H1 (cell line): ENCODE measurements around the gene PIK3CG. TPM values are rescaled to one million over a fixed set of nuclear protein-coding genes. Genes with fewer than 3 reads are reported as not detected.

Experiments used
- CTCF ChIA-PET: fragments of 300-600 bp; sonication (Branson Sonifier 250); formaldehyde crosslinking; loops from one replicate; lab custom pipeline; 2021; ENCODE audit not compliant: partially characterized antibody; lab: Charles Lee
- POLR2A ChIA-PET: fragments of 300-600 bp; sonication (Branson Sonifier 250); formaldehyde crosslinking; loops from one replicate; lab custom pipeline; 2021; ENCODE audit warnings: inconsistent platforms; ENCODE audit not compliant: partially characterized antibody; lab: Charles Lee
- DNase-seq, 2 experiments: peaks; one replicate each; pipeline versions ENCODE4 v3.0.0 to v3.0.0-alpha.2; 2010 to 2022; ENCODE audit warnings: low spot score in 2 of 2, low read depth in 1 of 2, mixed read lengths in 1 of 2
- FAIRE-seq: peaks from 2 replicates; lab custom pipeline; 2011; peaks lifted over from hg19 to GRCh38; lab: Jason Lieb, UNC
- H2AFZ ChIP-seq: 2 replicates; pipeline ENCODE4 v1.8.1; 2012; ENCODE audit warnings: low read length, inconsistent platforms
- H2AK5ac ChIP-seq: 2 replicates; pipeline ENCODE4 v1.6.1; 2013; ENCODE audit warnings: low read depth, low read length
- H2BK120ac ChIP-seq: replicated peaks from 2 replicates; pipeline ENCODE3; 2013; ENCODE audit warnings: low read depth, low read length, inconsistent platforms
- H2BK12ac ChIP-seq: 2 replicates; pipeline ENCODE4 v1.6.1; 2013; ENCODE audit warnings: low read depth, low read length
- H2BK15ac ChIP-seq: 2 replicates; pipeline ENCODE4 v1.6.1; 2013; ENCODE audit warnings: low read length
- H2BK20ac ChIP-seq: 2 replicates; pipeline ENCODE4 v1.6.1; 2013; ENCODE audit warnings: low read length
- H2BK5ac ChIP-seq: 2 replicates; pipeline ENCODE4 v1.6.1; 2013; ENCODE audit warnings: low read depth, low read length
- H3K14ac ChIP-seq: 2 replicates; pipeline ENCODE4 v1.6.1; 2013; ENCODE audit warnings: inconsistent platforms; ENCODE audit not compliant: insufficient read length
- H3K18ac ChIP-seq: 2 replicates; pipeline ENCODE4 v1.6.1; 2013; ENCODE audit warnings: low read length; ENCODE audit errors: extremely low read depth
- H3K23ac ChIP-seq: 2 replicates; pipeline ENCODE4 v1.6.1; 2013; ENCODE audit warnings: inconsistent platforms; ENCODE audit not compliant: insufficient read length
- H3K23me2 ChIP-seq: 2 replicates; pipeline ENCODE4 v1.6.1; 2013; ENCODE audit warnings: low read depth, low read length
- H3K27ac ChIP-seq: 2 replicates; pipeline ENCODE4 v1.6.1; 2011; ENCODE audit warnings: low read depth, low read length, inconsistent platforms
- H3K27me3 ChIP-seq, 4 experiments: replicated peaks in 1 of 4; 1 replicate in 1 of 4; 2 replicates in 3 of 4; pipeline versions ENCODE4 v1.6.1 to v1.8.1; 2011 to 2013; ENCODE audit warnings: low read length in 3 of 4, mild to moderate bottlenecking in 3 of 4, inconsistent platforms in 2 of 4, mixed read lengths in 2 of 4, moderate library complexity in 1 of 4; ENCODE audit not compliant: control insufficient read depth in 3 of 4, insufficient read depth in 3 of 4; ENCODE audit errors: extremely low read depth in 1 of 4
- H3K36me3 ChIP-seq, 4 experiments: 2 replicates each; pipeline versions ENCODE4 v1.6.1 to v1.8.1; 2011 to 2013; ENCODE audit warnings: mild to moderate bottlenecking in 4 of 4, low read length in 3 of 4, moderate library complexity in 2 of 4, control low read depth in 1 of 4, inconsistent platforms in 1 of 4; ENCODE audit not compliant: insufficient read depth in 4 of 4, control insufficient read depth in 2 of 4
- H3K4ac ChIP-seq: replicated peaks from 2 replicates; pipeline ENCODE3; 2013; ENCODE audit warnings: low read length, low read depth, mixed read lengths, inconsistent platforms; ENCODE audit not compliant: insufficient read length
- H3K4me1 ChIP-seq, 4 experiments: replicated peaks in 1 of 4; 1 replicate in 1 of 4; 2 replicates in 3 of 4; pipeline versions ENCODE4 v1.6.1 to v1.8.1; 2011 to 2013; ENCODE audit warnings: low read length in 3 of 4, inconsistent platforms in 2 of 4, mixed read lengths in 1 of 4; ENCODE audit not compliant: insufficient read depth in 4 of 4, control insufficient read depth in 3 of 4
- H3K4me2 ChIP-seq, 2 experiments: 2 replicates each; pipeline versions ENCODE4 v1.6.1 to v1.8.1; 2011 to 2013; ENCODE audit warnings: low read depth in 2 of 2, low read length in 2 of 2, control low read depth in 1 of 2, inconsistent platforms in 1 of 2, mild to moderate bottlenecking in 1 of 2; ENCODE audit not compliant: insufficient read depth in 1 of 2
- H3K4me3 ChIP-seq, 4 experiments: fragments of 200-600, 300-600 bp in 1 of 4; sonication (generic), shearing (Covaris generic), sonication (Bioruptor Twin) in 1 of 4; 2 replicates each; pipeline versions ENCODE4 v1.5.1 to v1.8.1; 2011 to 2016; ENCODE audit warnings: low read length in 4 of 4, low read depth in 3 of 4, control low read depth in 2 of 4, inconsistent platforms in 2 of 4, mild to moderate bottlenecking in 2 of 4, mixed read lengths in 1 of 4, moderate library complexity in 1 of 4; ENCODE audit not compliant: insufficient read depth in 2 of 4; ENCODE audit errors: extremely low read depth in 1 of 4
- H3K56ac ChIP-seq: replicated peaks from 2 replicates; pipeline ENCODE3; 2013; ENCODE audit warnings: low read depth, mild to moderate bottlenecking, mixed read lengths, low read length, inconsistent platforms; ENCODE audit not compliant: insufficient read length
- H3K79me1 ChIP-seq: 2 replicates; pipeline ENCODE4 v1.6.1; 2013; ENCODE audit warnings: low read depth, low read length, control low read depth
- H3K79me2 ChIP-seq, 2 experiments: 2 replicates each; pipeline versions ENCODE4 v1.6.1 to v1.8.1; 2012 to 2013; ENCODE audit warnings: low read length in 2 of 2, mild to moderate bottlenecking in 2 of 2, inconsistent platforms in 1 of 2; ENCODE audit not compliant: insufficient read depth in 2 of 2, control insufficient read depth in 1 of 2
- H3K9ac ChIP-seq, 4 experiments: replicated peaks in 1 of 4; 1 replicate in 1 of 4; 2 replicates in 3 of 4; pipeline versions ENCODE4 v1.6.1 to v1.8.1; 2011 to 2013; ENCODE audit warnings: low read depth in 3 of 4, low read length in 3 of 4, control low read depth in 2 of 4, mild to moderate bottlenecking in 2 of 4, moderate library complexity in 2 of 4, inconsistent platforms in 1 of 4; ENCODE audit errors: extremely low read depth in 1 of 4
- H3K9me3 ChIP-seq, 2 experiments: 2 replicates each; pipeline versions ENCODE4 v1.6.1 to v1.8.1; 2012 to 2013; ENCODE audit warnings: mild to moderate bottlenecking in 2 of 2, moderate library complexity in 2 of 2, control low read depth in 1 of 2, inconsistent platforms in 1 of 2, low read depth in 1 of 2, low read length in 1 of 2, mixed read lengths in 1 of 2; ENCODE audit not compliant: insufficient read depth in 2 of 2
- H4K20me1 ChIP-seq, 2 experiments: replicated peaks in 1 of 2; 2 replicates each; pipeline versions ENCODE3 to v1.8.1; 2011 to 2013; ENCODE audit warnings: inconsistent platforms in 2 of 2, low read length in 2 of 2, mild to moderate bottlenecking in 1 of 2; ENCODE audit not compliant: insufficient read depth in 2 of 2, control insufficient read depth in 1 of 2
- H4K5ac ChIP-seq: 2 replicates; pipeline ENCODE4 v1.6.1; 2013; ENCODE audit warnings: low read length, low read depth, mixed read lengths, inconsistent platforms; ENCODE audit not compliant: insufficient read length
- H4K8ac ChIP-seq: 2 replicates; pipeline ENCODE4 v1.8.0; 2013; ENCODE audit warnings: mild to moderate bottlenecking, moderate library complexity, low read length, inconsistent platforms; ENCODE audit not compliant: insufficient read depth; ENCODE audit errors: extremely low read depth
- H4K91ac ChIP-seq: replicated peaks from 2 replicates; pipeline ENCODE3; 2013; ENCODE audit warnings: low read length, mixed read lengths, inconsistent platforms; ENCODE audit not compliant: insufficient read length
- CTCF ChIP-seq, 3 experiments: IDR thresholded peaks; 1 replicate in 2 of 3; 2 replicates in 1 of 3; pipeline versions ENCODE4 v1.5.1 to v1.6.1; 2011; ENCODE audit warnings: low read length in 3 of 3, mild to moderate bottlenecking in 3 of 3, inconsistent platforms in 2 of 3, low read depth in 1 of 3, moderate library complexity in 1 of 3; ENCODE audit not compliant: insufficient read depth in 1 of 3; ENCODE audit errors: control extremely low read depth in 1 of 3
- RAD21 ChIP-seq, 2 experiments: IDR thresholded peaks in 1 of 2; conservative IDR thresholded peaks in 1 of 2; 2 replicates each; pipeline ENCODE4 v1.6.1; 2011; ENCODE audit warnings: low read depth in 2 of 2, low read length in 2 of 2, improper control_type of control experiment in 1 of 2, inconsistent platforms in 1 of 2, mild to moderate bottlenecking in 1 of 2, moderate library complexity in 1 of 2
- RBBP5 ChIP-seq: IDR thresholded peaks from 2 replicates; pipeline ENCODE4 v1.7.1; 2012; ENCODE audit warnings: low read depth, mild to moderate bottlenecking, inconsistent platforms, low read length, moderate library complexity, borderline replicate concordance
- whole genome bisulfite sequencing, 2 experiments: shearing (Covaris generic) in 1 of 2; methylation state at CpG; one replicate each; pipeline versions ENCODE4 v1.1.6 to v1.1.7; 2013 to 2015; ENCODE audit warnings: low lambda C conversion rate in 2 of 2, mixed read lengths in 2 of 2, inconsistent platforms in 1 of 2, low coverage in 1 of 2, missing lambda C conversion rate in 1 of 2; ENCODE audit not compliant: insufficient replicate concordance in 2 of 2, insufficient coverage in 1 of 2, insufficient read length in 1 of 2; ENCODE audit errors: extremely low coverage in 1 of 2, missing lambda C conversion rate in 1 of 2; 5-methylcytosine and 5-hydroxymethylcytosine counted together
- polyA plus RNA-seq, 7 experiments: library from polyadenylated mRNA; depleted of rRNA in 3 of 7; stranded (reverse) in 5 of 7; unstranded in 2 of 7; fragments of >200 nt in 5 of 7; fragments of 200-250 nt in 2 of 7; gene quantifications; 1 replicate in 5 of 7; 2 replicates in 1 of 7; 4 replicates in 1 of 7; pipeline versions ENCODE4 v1.2.1 to v1.2.3, GENCODE V29; 2011 to 2013; ENCODE audit warnings: missing spikeins in 2 of 7, mixed read lengths in 2 of 7
- total RNA-seq: library from RNA; stranded (reverse); fragmentation: NEBNext Ultra II Directional; extraction: Animal tissue kit (Norgen Biotek cat#: 25700); gene quantifications from 2 replicates; pipeline ENCODE4 v1.2.1, GENCODE V29; 2021

The PIK3CG gene
- total and polyA plus RNA-seq, 2 of the 8 experiments (the other 6 are each of a cell fraction or from before 2014, with no cell fraction given), result not detected

- H3K23ac ChIP-seq, result no peak overlapping the region
- no peaks in the 10 kb centered on the region for H4K20me1 ChIP-seq
- no peak overlapping the region for H2BK20ac ChIP-seq
- 82% methylated on average over 8 of the region's 8 CpGs; no CpG with 5 or more reads in 1 of the 2 experiments for WGBS, 2 experiments
- H3K79me2 ChIP-seq, result no peaks in the 10 kb centered on the region
- H2BK15ac ChIP-seq, result no peak overlapping the region
- H4K5ac ChIP-seq, result no peak overlapping the region
- DNase-seq (no peak), FAIRE-seq (peak; percentile 63)
- no peak overlapping the region for H2BK12ac ChIP-seq
- H4K91ac ChIP-seq, result no peak overlapping the region
- no peak overlapping the region for H2BK120ac ChIP-seq
- H3K23me2 ChIP-seq, result no peaks in the 10 kb centered on the region; the same call in 1 of the 2 replicates
- peak overlapping the region; percentile 19; the same call in 1 of the 2 replicates for H2AFZ ChIP-seq
- H2BK5ac ChIP-seq, result no peak overlapping the region
- CTCF ChIA-PET, result interaction anchor here (0.5 to 1.5 kb wide), 6 partner anchors 21 to 524 kb away, joined by 3 to 8 read pairs (median 3); no protein-coding TSS in a partner anchor
- H2AK5ac ChIP-seq, result no peak overlapping the region
- TF ChIP-seq RBBP5 (no peak), CTCF (IDR thresholded peaks at IDR 0.05; ENCODE audit: control extremely low read depth in 1 of 3, insufficient read depth in 1 of 3, low read depth in 1 of 3, low read length in 3 of 3) (peak in 2 of 3 experiments; percentile 41 to 47; a peak in 3 of 4 replicates), RAD21 (IDR thresholded peaks at IDR 0.05 in 1 of 2, conservative IDR thresholded peaks at IDR 0.05 in 1 of 2; ENCODE audit: low read depth in 2 of 2, low read length in 2 of 2) (peak; percentile 38 to 62)
- no peak overlapping the region for H3K4ac ChIP-seq
- no peak overlapping the region for H3K4me3 ChIP-seq
- no peaks in the 10 kb centered on the region for H3K9me3 ChIP-seq
- no peaks in the 10 kb centered on the region for H3K27me3 ChIP-seq
- no peak overlapping the region for H3K9ac ChIP-seq
- H3K36me3 ChIP-seq, result no peaks in the 10 kb centered on the region
- no peak overlapping the region for H3K18ac ChIP-seq
- H3K4me1 ChIP-seq, result peaks cover 0 to 3% (median under 1%) of the 10 kb centered on the region in 4 experiments; a peak in 1 of 7 replicates
- no peak overlapping the region for H3K14ac ChIP-seq
- no peaks in the 10 kb centered on the region for H3K79me1 ChIP-seq
- H3K27ac ChIP-seq, result no peak overlapping the region
- no peak overlapping the region for H3K56ac ChIP-seq
- no peak overlapping the region for H3K4me2 ChIP-seq
- POLR2A ChIA-PET, result no interaction called here
- H4K8ac ChIP-seq, result no peak overlapping the region
These were observed 26.7 kb downstream of the PIK3CG start for GRCh38 chr7:106891548-106892410.
